Omental fat pad (tissue), 4 donors: ENCODE results near the gene CYP19A1. TPM values are rescaled to one million over a fixed set of nuclear protein-coding genes. Genes with fewer than 3 reads are reported as not detected.

ENCODE experiments used
- ATAC-seq: fragments of 150-250 bp; one replicate; pipeline ENCODE4 v1.9.1; 2016; ENCODE audit warnings: mild to moderate bottlenecking, moderate library complexity; ENCODE audit not compliant: low FRiP score
- DNase-seq: peaks from one replicate; pipeline ENCODE4 v3.0.0-alpha.2; 2019; ENCODE audit warnings: low spot score
- total RNA-seq, 4 donors: library from RNA; depleted of rRNA; stranded (reverse); fragments of >200 nt; gene quantifications; one replicate each; pipeline ENCODE4 v1.1.0, GENCODE V29; 2016
- TF ChIP-seq, protein P1 (sequence below), 3 donors: fragments of 450-650 bp; IDR thresholded peaks; one replicate each; pipeline ENCODE4 v1.5.1; 2016 to 2017; ENCODE audit warnings: antibody characterized with exemption in 3 of 3, mild to moderate bottlenecking in 3 of 3, moderate library complexity in 2 of 3

The CYP19A1 gene
- total RNA-seq, 4 donors from 2014 or later, result 1.5 to 16.2 (median 6.8) TPM; not detected in 1

DNA sequence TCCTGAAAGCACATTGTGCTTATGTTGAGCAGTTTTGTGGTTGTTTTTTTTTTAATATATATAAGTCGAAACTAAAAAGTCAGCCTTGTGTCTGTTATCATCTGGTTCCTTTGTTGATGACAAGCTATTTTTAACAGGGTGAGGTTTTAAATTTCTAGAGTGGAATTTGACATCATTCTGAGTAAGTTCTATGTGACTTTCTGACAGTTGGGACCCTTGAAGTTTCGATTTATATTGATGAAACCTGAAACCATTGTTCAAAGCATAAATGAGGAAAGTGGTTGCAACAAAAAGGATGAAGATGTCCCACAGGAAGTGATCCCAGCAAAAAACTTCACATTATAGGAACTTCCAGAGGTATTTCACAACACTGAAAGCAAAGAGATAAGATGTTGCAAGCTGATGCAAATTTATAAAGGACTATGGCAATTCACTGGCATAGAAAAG is 94.0 kb downstream of the CYP19A1 start:
- ATAC-seq (no peak), DNase-seq (no peak)
- TF ChIP-seq, protein P1, sequence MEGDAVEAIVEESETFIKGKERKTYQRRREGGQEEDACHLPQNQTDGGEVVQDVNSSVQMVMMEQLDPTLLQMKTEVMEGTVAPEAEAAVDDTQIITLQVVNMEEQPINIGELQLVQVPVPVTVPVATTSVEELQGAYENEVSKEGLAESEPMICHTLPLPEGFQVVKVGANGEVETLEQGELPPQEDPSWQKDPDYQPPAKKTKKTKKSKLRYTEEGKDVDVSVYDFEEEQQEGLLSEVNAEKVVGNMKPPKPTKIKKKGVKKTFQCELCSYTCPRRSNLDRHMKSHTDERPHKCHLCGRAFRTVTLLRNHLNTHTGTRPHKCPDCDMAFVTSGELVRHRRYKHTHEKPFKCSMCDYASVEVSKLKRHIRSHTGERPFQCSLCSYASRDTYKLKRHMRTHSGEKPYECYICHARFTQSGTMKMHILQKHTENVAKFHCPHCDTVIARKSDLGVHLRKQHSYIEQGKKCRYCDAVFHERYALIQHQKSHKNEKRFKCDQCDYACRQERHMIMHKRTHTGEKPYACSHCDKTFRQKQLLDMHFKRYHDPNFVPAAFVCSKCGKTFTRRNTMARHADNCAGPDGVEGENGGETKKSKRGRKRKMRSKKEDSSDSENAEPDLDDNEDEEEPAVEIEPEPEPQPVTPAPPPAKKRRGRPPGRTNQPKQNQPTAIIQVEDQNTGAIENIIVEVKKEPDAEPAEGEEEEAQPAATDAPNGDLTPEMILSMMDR (IDR thresholded peaks at IDR 0.05), result no peak

DNA sequence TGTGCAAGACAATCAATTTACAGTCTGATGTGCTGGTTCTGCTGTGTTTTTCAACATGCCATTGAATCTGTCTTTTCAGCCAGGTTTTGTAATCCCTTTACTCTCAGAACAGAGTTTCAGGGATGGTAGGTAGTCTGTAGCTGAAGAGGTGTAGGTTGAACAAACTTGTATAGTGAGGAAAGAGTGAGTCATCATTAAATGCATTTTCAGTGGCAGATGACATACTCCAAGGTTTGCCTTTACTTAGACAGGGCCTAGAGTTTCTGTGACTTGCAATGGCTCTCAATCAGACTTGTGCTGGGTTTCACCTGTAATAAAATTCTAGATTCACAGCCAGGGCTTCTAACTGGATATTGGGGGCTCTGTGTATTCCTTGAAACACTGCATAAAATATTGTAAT is 94.6 kb downstream of the CYP19A1 start:
- DNase-seq (no peak), ATAC-seq (peak; percentile 26)
- TF ChIP-seq, protein P1 (IDR thresholded peaks at IDR 0.05), result no peak

DNA sequence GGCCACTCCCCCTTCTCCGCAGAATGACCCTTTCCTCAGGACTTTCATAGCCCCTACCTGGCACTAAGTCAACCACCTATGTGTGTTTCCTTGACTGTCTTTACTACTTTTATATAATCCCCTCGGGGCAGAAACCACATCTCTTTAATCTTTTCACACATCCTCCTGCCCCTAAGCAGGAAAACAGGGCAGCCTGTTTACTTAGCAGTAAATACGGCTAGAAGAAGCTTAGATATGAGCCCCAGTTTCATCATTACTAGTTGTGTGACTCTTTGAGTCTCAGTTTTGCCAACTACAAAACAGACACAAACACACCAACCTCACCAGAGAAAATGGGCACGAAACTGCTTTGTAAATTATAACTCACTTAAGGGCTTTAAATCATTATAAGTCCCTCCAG is 98.3 kb downstream of the CYP19A1 start:
- TF ChIP-seq, protein P1 (IDR thresholded peaks at IDR 0.05), result no peak
- no peak for DNase-seq
- no peak for ATAC-seq

DNA sequence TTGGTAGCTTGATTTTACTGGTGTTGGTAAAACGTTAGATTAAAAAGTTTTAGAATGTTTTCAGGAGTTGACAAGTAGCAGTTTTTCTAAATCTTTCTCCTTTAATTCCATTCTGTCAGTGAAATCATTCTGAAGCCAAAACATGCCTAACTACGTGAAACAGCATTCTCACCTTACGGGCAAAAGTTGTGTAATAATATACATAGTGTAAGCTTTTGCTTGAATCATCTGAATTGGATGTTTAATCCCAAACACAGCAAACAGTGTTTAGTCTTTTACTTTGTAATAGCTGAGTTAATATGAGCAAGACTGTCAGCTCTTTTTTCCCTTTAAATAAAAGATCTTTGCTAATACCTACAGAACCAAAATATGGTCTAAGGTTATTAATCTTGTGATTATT is 100.6 kb downstream of the CYP19A1 start:
- TF ChIP-seq, protein P1 (IDR thresholded peaks at IDR 0.05), result no peak
- DNase-seq, result no peak
- ATAC-seq, result no peak

DNA sequence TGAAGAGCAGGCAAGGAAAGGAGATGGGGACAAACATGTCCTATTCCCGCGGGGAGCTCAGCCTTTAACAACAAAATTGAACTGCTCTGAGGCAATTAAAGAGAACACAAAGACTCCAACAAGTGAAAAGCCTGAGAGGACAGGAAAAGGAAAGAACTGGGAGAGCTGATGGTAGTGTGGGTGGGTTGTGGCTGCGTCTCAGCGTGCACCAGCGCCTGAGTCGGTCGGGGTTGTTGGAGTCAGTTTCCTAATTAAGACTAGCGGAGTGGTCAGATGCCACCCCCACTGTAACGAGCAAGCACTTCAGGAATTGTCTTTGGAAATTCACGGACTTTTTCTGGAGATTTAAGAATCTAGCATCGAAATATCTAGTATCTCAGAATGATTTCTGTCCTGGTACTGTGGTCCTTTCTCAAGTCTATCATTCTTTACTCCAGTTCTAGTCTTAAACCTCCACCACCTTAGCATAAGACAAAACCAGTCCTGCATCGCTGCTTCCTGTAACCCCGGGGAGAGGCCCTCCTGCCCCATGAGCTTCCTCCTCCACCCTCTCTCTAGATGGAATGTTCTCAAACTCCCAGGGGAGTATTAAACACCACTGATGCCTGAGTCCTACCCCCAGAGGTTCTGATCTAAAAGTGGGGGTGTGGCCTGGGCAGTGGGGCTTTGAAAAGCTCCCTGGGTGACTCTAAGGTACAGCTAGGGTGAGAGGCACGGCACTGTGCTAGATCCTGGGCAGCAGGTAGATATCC is 104.0 kb downstream of the CYP19A1 start:
- DNase-seq, result no peak
- TF ChIP-seq, protein P1 (IDR thresholded peaks at IDR 0.05), result no peak
- no peak for ATAC-seq

DNA sequence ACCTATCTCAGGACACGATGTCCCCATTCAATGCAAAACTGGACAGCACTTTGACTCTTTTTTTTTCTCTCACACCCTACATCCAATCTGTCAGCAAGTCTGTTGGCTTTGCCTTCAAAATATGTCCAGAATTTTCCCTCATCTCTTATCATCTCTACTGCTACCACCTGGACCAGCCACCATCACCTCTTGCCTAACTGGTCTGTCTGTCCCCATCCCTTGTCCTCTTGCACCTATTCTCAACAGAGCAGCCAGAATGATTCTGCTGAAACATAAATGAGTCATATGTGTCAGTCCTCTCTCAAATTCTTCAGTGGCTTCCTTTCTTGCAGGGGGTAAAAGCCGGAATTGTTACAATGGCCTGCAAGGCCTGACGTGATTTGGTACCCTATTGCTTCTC is 105.8 kb downstream of the CYP19A1 start:
- TF ChIP-seq, protein P1 (IDR thresholded peaks at IDR 0.05), result no peak
- DNase-seq (no peak), ATAC-seq (no peak)

DNA sequence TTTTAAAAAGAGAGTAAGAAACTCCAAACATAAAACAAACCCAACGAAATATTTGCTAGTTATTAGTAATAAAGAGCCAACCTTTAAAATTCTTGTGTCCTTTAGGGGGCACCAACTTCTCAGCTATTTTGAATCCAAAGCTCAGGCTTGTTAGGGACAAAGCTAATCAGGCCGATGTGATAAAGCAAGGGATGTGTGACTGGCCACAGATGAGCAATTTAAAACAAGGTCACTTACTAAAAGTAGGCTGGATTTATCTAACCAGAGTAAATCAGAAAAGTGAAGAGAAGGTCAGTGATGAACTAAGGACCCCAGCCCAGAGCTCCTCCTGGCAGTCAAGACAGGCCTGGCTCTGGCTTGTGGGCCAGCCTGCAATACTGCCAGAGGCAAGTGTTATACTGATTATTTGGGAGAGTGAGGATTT is 108.5 kb downstream of the CYP19A1 start:
- DNase-seq (no peak), ATAC-seq (no peak)
- TF ChIP-seq, protein P1 (IDR thresholded peaks at IDR 0.05), result no peak
